ENCODE results near the gene ZNF3.

GRCh38 chr7:100053215-100053614, 28.3 kb downstream of the ZNF3 start:
- TF ChIP-seq CTCF (IDR thresholded peaks at IDR 0.05): peak in 2 of 6 experiments; percentile 13 to 23
- TF ChIP-seq POLR2A (IDR thresholded peaks at IDR 0.05): no peak
